Activated CD4-positive, alpha-beta T cell treated with anti-CD3 and anti-CD28 coated beads for 36 hours (primary cell): ENCODE data around the gene CHMP4A. TPM values are rescaled to one million over a fixed set of nuclear protein-coding genes. Genes with fewer than 3 reads are reported as not detected.
A peak's percentile ranks its signal among the peaks of the same experiment; 100 is the strongest.

Experiments
- ATAC-seq: fragments of 200-7000 bp; cut with Tn5 transposase; one replicate; pipeline ENCODE4 v1.10.0; 2021; ENCODE audit warnings: mild to moderate bottlenecking, moderate library complexity
- CTCF ChIA-PET: fragments of 350-600 bp; sonication (Branson Sonifier 250); formaldehyde crosslinking; loops from one replicate; lab custom pipeline; 2021; ENCODE audit warnings: antibody characterized with exemption; lab: Charles Lee
- POLR2A ChIA-PET: fragments of 350-600 bp; sonication (Branson Sonifier 250); formaldehyde crosslinking; loops from one replicate; lab custom pipeline; 2021; ENCODE audit warnings: antibody characterized with exemption, inconsistent platforms; lab: Charles Lee
- DNase-seq: peaks from one replicate; pipeline ENCODE4 v3.0.0-alpha.2; 2020
- H3K27ac Mint-ChIP-seq: one replicate; pipeline ENCODE4 v1.8.0; 2021; ENCODE audit warnings: mixed read lengths
- H3K27me3 Mint-ChIP-seq: one replicate; pipeline ENCODE4 v1.8.0; 2021; ENCODE audit warnings: mixed read lengths
- H3K36me3 Mint-ChIP-seq: one replicate; pipeline ENCODE4 v1.8.0; 2021; ENCODE audit warnings: low read depth, mixed read lengths
- H3K4me1 Mint-ChIP-seq: one replicate; pipeline ENCODE4 v1.8.0; 2021; ENCODE audit warnings: mixed read lengths
- H3K4me3 Mint-ChIP-seq: one replicate; pipeline ENCODE4 v1.8.0; 2021; ENCODE audit warnings: mild to moderate bottlenecking, moderate library complexity, mixed read lengths
- H3K9me3 Mint-ChIP-seq: one replicate; pipeline ENCODE4 v1.8.0; 2021; ENCODE audit warnings: low read depth, mixed read lengths
- intact Hi-C, 2 experiments: fragments of 100-400 bp; cut with DNase I in 1 of 2; cut with micrococcal nuclease in 1 of 2; formaldehyde crosslinking; loops; one replicate each; pipeline versions ENCODE4 v1.14.2 to v1.15.1; 2022 to 2024; cut with DNase I, micrococcal nuclease
- total RNA-seq, 2 experiments: library from RNA; stranded (reverse); gene quantifications; one replicate each; pipeline ENCODE4 v1.2.3, GENCODE V29; 2021

CHMP4A gene
- total RNA-seq, 2 experiments from 2014 or later, result 48.8 to 73.0 TPM

DNA sequence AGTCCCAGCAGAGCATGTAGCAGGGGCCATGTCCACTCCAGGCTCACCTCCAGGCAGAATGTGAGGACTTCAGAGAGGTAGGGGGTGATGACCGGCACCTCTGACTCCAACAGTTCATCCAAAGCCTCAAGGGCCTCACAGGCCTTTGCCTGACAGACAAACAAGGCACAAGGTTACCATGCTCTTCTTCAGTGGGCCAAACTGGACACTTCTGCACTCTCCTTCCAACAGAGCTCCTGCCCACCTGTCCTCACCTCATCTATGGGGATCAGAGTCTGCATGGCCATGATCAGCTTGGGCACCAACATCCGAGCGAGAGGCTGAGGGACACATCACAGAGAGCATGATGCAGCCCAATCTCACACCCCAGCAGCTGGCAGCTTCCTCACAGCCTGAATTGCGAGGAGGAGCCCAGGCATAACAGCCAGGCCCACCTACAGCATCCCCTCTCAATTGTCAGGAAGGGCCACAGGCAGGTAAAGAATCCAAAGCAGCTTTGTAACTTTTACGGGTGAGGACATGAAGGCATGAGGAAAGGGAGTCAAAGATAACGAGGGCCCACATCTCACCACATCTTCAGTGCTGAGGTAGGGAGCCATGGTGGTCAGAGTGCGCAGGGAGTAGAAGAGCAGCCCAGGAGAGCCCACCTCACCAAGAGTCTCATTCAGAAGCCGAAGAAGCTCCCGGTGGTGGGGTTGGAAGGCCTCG lies 26.3 kb downstream of the CHMP4A start:
- intact Hi-C loops, result no loop called here
- ATAC-seq (no peak), DNase-seq (no peak)
- ChIA-PET POLR2A (interaction anchor here (1.9 to 2.0 kb wide), 2 partner anchors 26 to 72 kb away, joined by 5 to 6 read pairs; partner anchors contain the start of genes CHMP4A, DCAF11 and NRL), CTCF (interaction anchor here (0.9 to 2.0 kb wide), 6 partner anchors 14 to 121 kb away, joined by 3 to 8 read pairs (median 4); partner anchors contain the start of genes CIDEB, GMPR2, MDP1 and NEDD8)
- peaks cover 31% of the 10 kb centered on the region for H3K4me1 Mint-ChIP-seq
- H3K4me3 Mint-ChIP-seq, result peak overlapping the region; percentile 89
- H3K27me3 Mint-ChIP-seq, result no peaks in the 10 kb centered on the region
- no peaks in the 10 kb centered on the region for H3K9me3 Mint-ChIP-seq
- peaks cover 41% of the 10 kb centered on the region for H3K36me3 Mint-ChIP-seq
- H3K27ac Mint-ChIP-seq, result no peak overlapping the region

- intact Hi-C loops, result no loop called here
- POLR2A ChIA-PET, result interaction anchor here (0.7 kb wide), 1 partner anchor 21 kb away, joined by 3 read pairs; no protein-coding TSS in a partner anchor
- H3K4me3 Mint-ChIP-seq, result no peak overlapping the region
Observed at GRCh38 chr14:24185741-24186140, 27.5 kb downstream of the CHMP4A start.

GRCh38 chr14:24185026-24185425 lies 28.3 kb downstream of the CHMP4A start:
- H3K27ac Mint-ChIP-seq, result no peak overlapping the region
- intact Hi-C loops, result no loop called here
- H3K4me3 Mint-ChIP-seq, result no peak overlapping the region
- no peaks in the 10 kb centered on the region for H3K9me3 Mint-ChIP-seq
- peaks cover 34% of the 10 kb centered on the region for H3K36me3 Mint-ChIP-seq
- H3K4me1 Mint-ChIP-seq, result peaks cover 27% of the 10 kb centered on the region
- CTCF ChIA-PET, result interaction anchor here (0.6 to 2.5 kb wide), 5 partner anchors 24 to 618 kb away, joined by 3 to 7 read pairs (median 3); partner anchors contain the start of gene IRF9
- ATAC-seq (no peak), DNase-seq (no peak)
- POLR2A ChIA-PET, result interaction anchor here (0.6 kb wide), 1 partner anchor 47 kb away, joined by 3 read pairs; no protein-coding TSS in a partner anchor
- no peaks in the 10 kb centered on the region for H3K27me3 Mint-ChIP-seq

More at GRCh38 chr14:24185741-24186140, 27.5 kb downstream of the CHMP4A start:
- ATAC-seq (no peak), DNase-seq (no peak)
- CTCF ChIA-PET, result interaction anchor here (0.7 to 2.5 kb wide), 4 partner anchors 25 to 146 kb away, joined by 3 to 7 read pairs (median 3); partner anchors contain the start of gene IRF9
- H3K4me1 Mint-ChIP-seq, result peaks cover 29% of the 10 kb centered on the region
- peaks cover 36% of the 10 kb centered on the region for H3K36me3 Mint-ChIP-seq
- H3K27me3 Mint-ChIP-seq, result no peaks in the 10 kb centered on the region
- H3K27ac Mint-ChIP-seq, result no peak overlapping the region
- H3K9me3 Mint-ChIP-seq, result no peaks in the 10 kb centered on the region

DNA sequence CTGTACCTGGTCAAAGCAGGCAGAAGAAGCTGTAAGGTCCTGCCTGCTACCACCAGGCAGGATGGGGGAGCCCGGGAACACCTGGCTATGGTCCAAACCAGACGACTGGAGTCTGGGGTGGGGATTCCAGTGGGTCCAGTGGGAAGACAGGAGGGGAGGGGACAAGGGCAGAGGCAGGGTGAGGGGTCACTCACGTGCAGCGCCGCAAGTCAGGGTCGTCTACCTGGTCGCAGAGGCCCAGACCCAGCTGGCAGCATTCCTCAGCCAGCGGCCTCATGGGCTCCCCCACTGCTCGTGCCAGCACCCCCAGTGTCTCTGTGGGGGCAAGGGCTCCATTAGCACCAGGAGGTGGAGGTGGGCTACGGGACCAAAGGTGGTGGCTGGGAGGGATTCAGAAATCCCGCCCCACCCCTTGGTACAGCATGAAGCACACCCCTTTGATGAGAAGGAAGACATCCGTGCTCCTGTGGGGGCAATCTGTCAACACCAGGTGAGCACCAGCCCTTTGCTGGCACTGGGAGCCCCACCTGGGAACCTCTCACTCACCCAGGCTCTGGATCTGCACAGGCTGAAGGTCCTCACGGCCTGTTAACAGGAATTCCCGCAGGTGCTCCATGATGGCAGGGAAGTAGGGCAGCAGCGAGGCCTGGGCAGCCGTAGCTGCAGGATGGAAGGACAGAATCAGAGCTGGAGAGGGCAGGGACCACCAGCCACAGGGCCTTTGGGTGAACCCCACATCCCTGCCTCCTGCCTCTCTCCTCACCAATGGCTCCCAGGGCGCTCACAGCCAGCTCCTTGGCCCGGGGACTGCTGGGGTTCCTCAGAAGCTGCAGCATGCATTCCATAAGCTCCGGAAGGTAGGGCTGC lies 29.0 kb downstream of the CHMP4A start:
- ATAC-seq (no peak), DNase-seq (no peak)
- no peak overlapping the region for H3K4me3 Mint-ChIP-seq
- CTCF ChIA-PET, result interaction anchor here (0.6 to 2.5 kb wide), 4 partner anchors 23 to 618 kb away, joined by 3 to 7 read pairs (median 4); partner anchors contain the start of genes CIDEB and IRF9
- peaks cover 36% of the 10 kb centered on the region for H3K36me3 Mint-ChIP-seq
- intact Hi-C loops, result no loop called here
- no peaks in the 10 kb centered on the region for H3K27me3 Mint-ChIP-seq
- H3K4me1 Mint-ChIP-seq, result peaks cover 22% of the 10 kb centered on the region
- no peaks in the 10 kb centered on the region for H3K9me3 Mint-ChIP-seq
- POLR2A ChIA-PET, result interaction anchor here (0.6 kb wide), 2 partner anchors 28 to 46 kb away, joined by 3 to 8 read pairs; no protein-coding TSS in a partner anchor
- H3K27ac Mint-ChIP-seq, result no peak overlapping the region

DNA sequence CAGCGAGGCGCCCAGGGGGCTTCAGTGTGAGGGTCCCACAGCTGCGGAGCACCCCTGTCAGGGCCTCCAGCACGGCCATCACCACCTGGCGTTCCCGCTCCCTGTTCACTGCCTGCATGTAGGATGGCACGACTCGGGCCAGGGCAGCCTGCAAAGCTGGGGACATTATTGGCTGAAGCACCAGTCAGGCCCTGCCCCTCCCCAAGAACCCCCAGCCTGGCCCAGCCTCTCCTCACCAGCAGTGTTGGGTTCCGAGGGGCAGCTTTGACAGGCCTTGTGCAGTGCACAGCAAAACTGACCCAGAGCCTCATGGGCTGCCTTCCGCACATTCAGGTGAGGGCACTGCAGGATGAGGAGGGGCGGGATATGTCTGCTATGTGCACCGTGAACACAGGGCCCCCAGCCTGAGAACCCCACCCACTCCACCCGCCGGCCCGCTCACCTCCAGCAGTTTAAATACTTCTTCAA lies 30.2 kb downstream of the CHMP4A start:
- Mint-ChIP-seq H3K4me3 (no peak overlapping the region), H3K9me3 (no peaks in the 10 kb centered on the region), H3K36me3 (peaks cover 42% of the 10 kb centered on the region), H3K27me3 (no peaks in the 10 kb centered on the region), H3K27ac (no peak overlapping the region), H3K4me1 (peaks cover 14% of the 10 kb centered on the region)
- ATAC-seq, result no peak
- DNase-seq, result no peak
- CTCF ChIA-PET, result interaction anchor here (0.6 to 1.4 kb wide), 3 partner anchors 94 to 126 kb away, joined by 3 to 6 read pairs (median 6); partner anchors contain the start of genes CIDEB and LTB4R2
- POLR2A ChIA-PET, result no interaction called here
- intact Hi-C loops, result no loop called here

GRCh38 chr14:24182110-24182882 lies 31.0 kb downstream of the CHMP4A start:
- H3K27ac Mint-ChIP-seq, result peak overlapping the region; percentile 42
- intact Hi-C loops, result no loop called here
- ChIA-PET POLR2A (interaction anchor here (0.6 to 1.9 kb wide), 2 partner anchors 17 to 231 kb away, joined by 3 to 6 read pairs; no protein-coding TSS in a partner anchor), CTCF (interaction anchor here (0.6 to 1.3 kb wide), 2 partner anchors 93 to 127 kb away, joined by 6 read pairs; partner anchors contain the start of gene LTB4R2)
- peaks cover 8% of the 10 kb centered on the region for H3K4me1 Mint-ChIP-seq
- H3K27me3 Mint-ChIP-seq, result no peaks in the 10 kb centered on the region
- no peak for DNase-seq
- peaks cover 44% of the 10 kb centered on the region for H3K36me3 Mint-ChIP-seq
- no peak for ATAC-seq
- H3K9me3 Mint-ChIP-seq, result no peaks in the 10 kb centered on the region
- H3K4me3 Mint-ChIP-seq, result no peak overlapping the region

- Mint-ChIP-seq H3K36me3 (peaks cover 45% of the 10 kb centered on the region), H3K27ac (no peak overlapping the region), H3K4me1 (peaks cover 3% of the 10 kb centered on the region), H3K27me3 (no peaks in the 10 kb centered on the region), H3K4me3 (no peak overlapping the region), H3K9me3 (no peaks in the 10 kb centered on the region)
- POLR2A ChIA-PET, result interaction anchor here (0.6 to 1.9 kb wide), 2 partner anchors 16 to 232 kb away, joined by 3 to 6 read pairs; no protein-coding TSS in a partner anchor
- ATAC-seq, result no peak
- CTCF ChIA-PET, result interaction anchor here (1.2 to 1.3 kb wide), 2 partner anchors 115 to 128 kb away, joined by 4 to 6 read pairs; partner anchors contain the start of gene LTB4R2
- intact Hi-C loops, result no loop called here
- DNase-seq, result no peak
Observed at GRCh38 chr14:24181371-24182077, 31.8 kb downstream of the CHMP4A start.

DNA sequence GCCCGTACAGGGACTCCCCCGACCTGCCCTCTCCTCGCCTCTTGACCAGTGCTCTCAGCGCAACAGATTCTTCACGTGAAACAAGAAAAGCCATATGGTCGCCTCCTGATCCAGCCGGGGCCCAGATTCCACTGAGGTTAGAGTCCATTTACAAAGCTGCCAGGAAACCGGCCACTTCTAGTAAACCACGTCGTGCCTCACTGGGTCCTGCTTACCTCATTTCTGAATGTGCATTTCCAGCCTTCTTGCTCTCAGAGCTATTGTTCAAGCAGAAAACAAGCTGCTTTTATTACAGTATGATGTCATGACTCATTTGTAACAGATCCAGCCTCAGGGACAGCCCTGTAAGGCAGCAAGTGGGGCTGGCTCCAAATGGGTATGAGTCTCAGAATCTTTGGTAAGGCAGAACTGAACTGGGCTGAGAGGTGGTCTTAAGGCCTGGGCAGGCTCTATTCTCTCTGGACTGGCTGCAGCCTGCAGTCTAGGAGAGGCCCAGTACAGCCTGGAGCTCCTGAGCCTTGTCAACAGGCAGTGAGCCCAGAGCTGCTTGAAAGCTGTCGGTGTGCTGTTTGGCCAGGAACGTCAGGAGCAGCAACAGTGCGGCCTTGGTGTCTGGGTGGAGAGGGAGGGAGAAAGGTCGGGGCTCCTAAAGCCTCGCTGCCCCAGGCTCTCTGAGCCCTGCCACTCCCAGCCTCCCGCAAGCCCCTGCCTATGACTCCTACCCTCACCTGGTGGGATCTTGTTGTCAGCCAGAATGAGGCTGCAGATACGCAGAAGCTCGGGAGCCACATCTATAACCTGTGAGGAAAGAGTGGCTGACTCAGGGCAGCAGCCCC lies 33.1 kb downstream of the CHMP4A start:
- H3K36me3 Mint-ChIP-seq, result peaks cover 37% of the 10 kb centered on the region
- ATAC-seq (peak; percentile 37), DNase-seq (no peak)
- intact Hi-C loops, result no loop called here
- no peak overlapping the region for H3K4me3 Mint-ChIP-seq
- no peaks in the 10 kb centered on the region for H3K4me1 Mint-ChIP-seq
- H3K27ac Mint-ChIP-seq, result no peak overlapping the region
- ChIA-PET POLR2A (interaction anchor here (2.8 kb wide), 1 partner anchor 11 kb away, joined by 12 read pairs; no protein-coding TSS in a partner anchor), CTCF (interaction anchor here (0.5 to 1.3 kb wide), 5 partner anchors 19 to 116 kb away, joined by 3 to 6 read pairs (median 4); partner anchors contain the start of genes IRF9 and TINF2)
- no peaks in the 10 kb centered on the region for H3K27me3 Mint-ChIP-seq
- no peaks in the 10 kb centered on the region for H3K9me3 Mint-ChIP-seq

- Mint-ChIP-seq H3K4me3 (no peak overlapping the region), H3K27ac (peak overlapping the region; percentile 25), H3K27me3 (no peaks in the 10 kb centered on the region), H3K4me1 (no peaks in the 10 kb centered on the region), H3K36me3 (peaks cover 37% of the 10 kb centered on the region), H3K9me3 (no peaks in the 10 kb centered on the region)
- ATAC-seq (no peak), DNase-seq (no peak)
- ChIA-PET POLR2A (interaction anchor here (1.2 to 2.8 kb wide), 2 partner anchors 11 to 17 kb away, joined by 3 to 12 read pairs; no protein-coding TSS in a partner anchor), CTCF (interaction anchor here (0.7 to 1.3 kb wide), 3 partner anchors 19 to 117 kb away, joined by 3 to 6 read pairs (median 3); partner anchors contain the start of genes IRF9 and TINF2)
- intact Hi-C loops, result no loop called here
Observed at GRCh38 chr14:24179294-24179960, 33.9 kb downstream of the CHMP4A start.
